GM03348 (cell line): ENCODE data around the gene FAM98C.
"Not testable (repeated sequence)": the region's sequence is repeated elsewhere in the genome, so short reads cannot be mapped to it uniquely, and the experiment has no call there.

Source experiments
- DNase-seq: peaks from one replicate; pipeline ENCODE4 v3.0.0; 2012; ENCODE audit warnings: low spot score

FAM98C gene

DNA sequence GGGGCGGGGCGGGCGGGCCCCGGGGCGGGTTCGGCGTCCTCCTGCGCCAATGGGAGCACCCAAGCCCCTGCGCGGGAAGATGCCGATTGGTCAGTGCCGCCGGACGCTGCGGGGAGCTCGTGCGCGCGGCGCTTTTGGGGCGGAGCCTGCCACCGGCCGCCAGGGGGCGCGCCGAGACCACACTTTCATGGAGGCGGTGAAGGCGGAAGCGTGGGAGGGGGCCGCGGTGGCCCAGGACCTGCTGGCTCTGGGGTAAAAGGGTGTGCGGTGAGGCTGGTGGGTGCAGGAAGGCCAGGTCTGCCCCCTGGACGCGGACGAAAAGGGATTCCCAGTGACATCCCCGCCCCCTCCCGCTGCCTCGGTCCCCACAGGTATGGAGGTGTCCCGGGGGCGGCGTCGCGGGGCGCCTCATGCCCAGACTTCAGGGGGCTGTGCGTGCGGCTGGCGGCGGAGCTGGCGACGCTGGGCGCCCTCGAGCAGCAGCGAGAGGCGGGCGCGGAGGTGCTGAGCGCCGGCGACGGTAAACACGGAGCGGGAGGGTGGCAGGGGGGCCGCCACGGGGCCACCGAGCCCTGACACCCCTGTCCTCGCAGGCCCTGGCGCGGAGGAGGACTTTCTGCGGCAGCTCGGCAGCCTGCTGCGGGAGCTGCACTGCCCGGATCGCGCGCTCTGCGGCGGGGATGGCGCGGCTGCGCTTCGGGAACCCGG lies at the start of gene FAM98C:
FAM98C (plus strand) TSS at position 127 of the 708 bp plus-strand sequence; CDS start at position 188, 61 bp downstream.
- DNase-seq: peak; percentile 100

DNA sequence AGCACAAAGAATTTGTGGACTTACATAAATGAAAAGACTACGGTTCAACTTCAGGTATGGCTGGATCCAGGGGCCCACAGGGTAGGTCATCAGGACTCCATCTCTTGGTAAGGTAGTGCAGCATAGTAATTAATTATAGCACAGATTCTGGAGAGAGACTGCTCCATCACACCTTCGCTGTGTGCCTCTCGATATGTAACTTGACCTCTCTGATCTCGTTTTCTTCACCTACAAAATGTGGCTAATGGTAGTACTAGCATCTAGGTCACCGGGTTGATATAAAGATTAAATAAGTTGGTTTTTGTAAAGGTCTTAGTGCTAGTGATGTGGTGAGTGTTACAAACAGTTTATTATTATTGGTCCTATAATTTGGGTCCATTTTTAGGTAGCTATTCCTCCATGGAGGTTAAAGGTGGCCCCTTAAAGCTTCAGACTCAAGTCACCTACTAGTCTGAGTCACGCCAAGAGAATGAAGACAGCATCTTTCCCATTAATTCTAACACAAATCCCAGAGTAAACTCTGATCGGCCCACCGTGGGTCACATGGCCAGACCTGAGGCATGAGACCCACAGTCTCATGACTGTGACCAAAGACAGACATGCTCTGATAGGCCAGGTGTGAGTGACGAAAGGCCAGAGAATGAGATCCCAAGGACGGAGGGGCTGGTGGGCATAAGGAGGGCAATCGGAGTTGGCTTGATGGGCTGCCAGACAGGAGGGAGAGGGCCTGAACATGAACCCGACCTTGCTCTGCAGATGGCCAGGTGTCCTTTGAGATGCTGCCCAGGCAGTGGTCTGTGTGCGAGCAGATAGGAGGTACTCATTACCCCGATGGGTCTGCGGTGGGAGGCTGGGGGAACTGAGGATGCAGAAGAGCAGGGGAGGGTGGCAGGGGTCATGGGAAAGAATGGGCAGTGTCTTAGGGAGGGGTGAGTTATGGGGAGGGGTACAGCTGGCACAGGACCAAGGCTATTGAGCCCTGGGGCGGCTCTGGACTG lies 46.9 kb upstream of the FAM98C start:
- DNase-seq: no peak

DNA sequence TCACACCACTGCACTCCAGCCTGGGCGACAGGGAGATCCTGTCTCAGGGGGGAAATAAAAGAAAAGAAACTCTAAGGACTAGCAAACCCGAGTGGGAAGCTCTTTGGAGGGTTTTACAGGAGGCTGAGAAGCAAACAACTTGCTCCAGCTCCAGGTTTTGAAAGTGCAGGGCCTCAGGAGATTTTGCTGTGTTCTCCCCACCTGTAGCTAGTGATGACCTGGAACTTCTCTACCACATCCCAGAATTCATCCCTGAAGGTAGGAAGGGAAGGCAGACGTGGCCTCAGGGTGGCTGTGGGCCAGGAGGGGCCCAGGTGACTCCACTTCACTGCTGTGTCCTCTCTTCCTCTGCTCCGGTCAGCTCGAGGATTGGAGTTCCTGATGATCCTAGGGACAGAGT lies 44.8 kb upstream of the FAM98C start:
- no peak for DNase-seq

DNA sequence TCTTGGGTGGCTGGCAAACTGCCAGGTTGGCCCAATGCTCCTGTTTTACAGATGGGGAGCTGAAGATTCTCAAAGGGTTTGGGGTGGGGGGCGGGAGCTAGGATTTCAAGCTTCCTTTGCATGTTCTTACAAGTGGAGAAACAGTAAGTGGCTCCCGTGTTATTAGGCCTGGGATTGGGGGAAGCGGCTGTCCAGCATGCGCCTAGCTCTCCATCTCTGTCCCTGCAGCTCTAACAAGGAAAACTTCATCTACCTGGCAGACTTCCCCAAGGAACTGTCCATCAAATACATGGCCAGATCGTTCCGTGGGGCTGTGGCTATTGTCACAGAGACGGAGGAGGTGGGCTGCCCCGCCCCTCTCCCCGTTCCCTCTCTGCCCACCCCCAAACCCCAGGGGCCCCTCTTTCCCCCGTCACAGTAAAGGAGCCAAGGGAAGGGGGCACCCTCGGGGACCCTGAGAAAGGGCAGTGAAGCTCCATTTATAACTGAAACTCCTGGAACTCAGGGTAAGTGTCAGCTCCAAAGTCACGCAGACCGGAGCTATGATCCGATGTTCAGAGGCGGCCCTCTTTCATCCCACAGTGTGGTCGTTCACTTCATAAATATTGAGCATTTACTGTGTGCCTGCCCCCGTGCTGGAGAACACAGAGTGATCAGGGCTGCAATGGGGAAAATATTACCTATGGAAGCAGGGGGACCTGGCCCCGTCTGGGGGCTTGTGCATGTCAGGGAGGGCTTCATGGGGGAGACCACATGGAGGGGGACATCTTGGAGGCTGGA lies 43.5 kb upstream of the FAM98C start:
- DNase-seq: no peak

DNA sequence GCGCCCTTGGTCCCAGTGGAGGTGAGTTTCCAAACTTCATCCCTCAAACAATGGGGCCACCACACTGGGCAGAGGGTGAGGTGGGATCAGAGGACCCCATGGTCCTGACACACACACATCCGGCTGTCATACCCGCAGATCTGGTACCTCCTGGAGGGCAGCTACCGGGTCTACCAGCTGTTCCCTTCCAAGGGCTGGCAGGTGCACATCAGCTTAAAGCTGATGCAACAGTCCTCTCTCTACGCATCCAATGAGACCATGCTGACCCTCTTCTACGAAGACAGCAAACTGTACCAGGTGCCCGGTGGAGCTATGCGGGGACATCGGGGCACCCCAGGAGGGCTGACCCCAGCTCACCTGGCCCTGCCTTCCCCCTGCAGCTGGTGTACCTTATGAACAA lies 42.5 kb upstream of the FAM98C start:
- no peak for DNase-seq

DNA sequence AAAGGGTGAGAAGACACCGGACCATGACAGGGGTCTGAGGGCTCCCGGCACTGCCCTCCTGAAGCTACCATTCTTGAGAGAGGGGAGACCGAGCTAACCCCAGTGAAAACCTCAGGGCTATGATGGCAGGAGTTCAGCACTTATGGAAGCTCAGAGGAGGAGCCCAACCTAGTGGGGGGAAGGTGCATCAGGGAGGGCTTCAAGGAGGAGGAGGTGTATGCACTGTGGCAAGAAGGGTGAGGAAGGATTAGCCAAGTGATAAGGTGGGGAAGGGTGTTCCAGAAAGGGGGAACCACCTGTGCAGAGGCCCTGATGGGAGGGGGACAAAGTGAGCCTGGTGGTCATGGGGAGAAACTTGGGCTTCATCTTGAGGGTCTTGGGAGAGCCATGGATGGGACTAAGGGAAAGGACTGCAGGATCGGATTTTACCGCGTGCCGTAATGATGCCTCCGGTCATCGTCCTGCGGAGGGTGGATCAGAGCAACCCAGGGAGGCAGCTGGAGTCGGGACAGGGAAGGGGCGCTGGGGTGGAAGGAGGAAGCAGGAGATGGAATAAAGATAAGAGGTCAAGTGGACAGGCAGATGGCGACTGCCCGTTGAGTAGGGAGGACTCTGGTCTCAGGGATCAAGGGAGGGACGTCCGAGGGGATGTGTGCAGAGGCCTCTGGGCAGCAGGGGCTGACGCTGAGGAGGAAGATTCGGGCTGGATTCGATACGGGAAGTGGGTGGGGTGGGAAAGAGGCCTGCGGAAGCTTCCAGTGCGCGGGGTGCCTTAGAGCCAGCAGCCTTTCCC lies 41.9 kb upstream of the FAM98C start:
- no peak for DNase-seq

DNA sequence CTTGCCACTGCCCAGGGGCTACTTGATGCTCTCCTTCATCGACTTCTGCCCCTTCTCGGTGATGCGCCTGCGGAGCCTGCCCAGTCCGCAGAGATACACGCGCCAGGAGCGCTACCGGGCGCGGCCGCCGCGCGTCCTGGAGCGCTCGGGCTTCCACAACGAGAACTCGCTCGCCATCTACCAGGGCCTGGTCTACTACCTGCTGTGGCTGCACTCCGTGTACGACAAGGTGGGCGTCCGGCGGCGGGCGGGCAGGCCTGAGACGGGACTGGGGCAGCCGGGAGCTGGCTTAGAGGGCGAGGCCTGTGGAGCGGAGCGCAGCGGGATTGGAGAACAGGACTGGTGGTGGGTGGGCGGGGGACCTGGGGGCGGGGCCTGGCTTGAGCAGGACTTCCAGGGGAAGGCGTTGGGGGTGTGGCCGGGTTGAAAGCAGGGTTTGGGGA lies 41.2 kb upstream of the FAM98C start:
- peak; percentile 93 for DNase-seq

DNA sequence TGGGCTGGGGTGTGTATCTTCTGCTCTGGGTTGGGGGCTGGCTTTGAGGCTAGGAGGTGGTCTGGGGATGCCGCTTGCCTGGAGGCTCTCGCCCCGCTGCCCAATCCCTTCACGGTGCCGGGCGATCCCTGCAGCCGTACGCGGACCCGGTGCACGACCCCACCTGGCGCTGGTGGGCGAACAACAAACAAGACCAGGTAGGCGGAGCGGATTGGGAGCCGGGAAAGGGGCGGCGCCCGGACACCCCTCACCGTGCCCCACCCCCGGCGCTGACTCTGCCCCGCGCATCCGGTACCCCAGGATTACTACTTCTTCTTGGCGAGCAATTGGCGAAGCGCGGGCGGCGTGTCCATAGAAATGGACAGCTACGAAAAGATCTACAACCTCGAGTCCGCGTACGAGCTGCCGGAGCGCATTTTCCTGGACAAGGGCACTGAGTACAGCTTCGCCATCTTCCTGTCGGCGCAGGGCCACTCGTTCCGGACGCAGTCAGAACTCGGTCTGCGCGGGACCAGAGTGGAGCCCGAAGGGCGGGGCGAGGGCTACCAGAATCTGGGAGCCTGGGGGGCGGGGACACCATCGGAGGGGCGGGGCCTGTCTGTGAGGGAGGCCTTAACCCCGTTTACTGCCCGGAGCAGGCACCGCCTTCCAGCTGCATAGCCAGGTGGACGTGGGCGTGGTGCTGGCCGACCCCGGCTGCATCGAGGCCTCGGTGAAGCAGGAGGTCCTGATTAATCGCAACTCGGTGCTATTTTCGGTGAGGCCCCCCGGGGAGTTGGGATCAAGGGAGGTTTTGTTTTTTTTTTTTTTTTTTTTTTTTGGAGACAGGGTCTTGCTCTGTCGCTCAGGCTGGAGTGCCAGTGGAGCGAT lies 40.6 kb upstream of the FAM98C start:
- peak; percentile 91 for DNase-seq

DNA sequence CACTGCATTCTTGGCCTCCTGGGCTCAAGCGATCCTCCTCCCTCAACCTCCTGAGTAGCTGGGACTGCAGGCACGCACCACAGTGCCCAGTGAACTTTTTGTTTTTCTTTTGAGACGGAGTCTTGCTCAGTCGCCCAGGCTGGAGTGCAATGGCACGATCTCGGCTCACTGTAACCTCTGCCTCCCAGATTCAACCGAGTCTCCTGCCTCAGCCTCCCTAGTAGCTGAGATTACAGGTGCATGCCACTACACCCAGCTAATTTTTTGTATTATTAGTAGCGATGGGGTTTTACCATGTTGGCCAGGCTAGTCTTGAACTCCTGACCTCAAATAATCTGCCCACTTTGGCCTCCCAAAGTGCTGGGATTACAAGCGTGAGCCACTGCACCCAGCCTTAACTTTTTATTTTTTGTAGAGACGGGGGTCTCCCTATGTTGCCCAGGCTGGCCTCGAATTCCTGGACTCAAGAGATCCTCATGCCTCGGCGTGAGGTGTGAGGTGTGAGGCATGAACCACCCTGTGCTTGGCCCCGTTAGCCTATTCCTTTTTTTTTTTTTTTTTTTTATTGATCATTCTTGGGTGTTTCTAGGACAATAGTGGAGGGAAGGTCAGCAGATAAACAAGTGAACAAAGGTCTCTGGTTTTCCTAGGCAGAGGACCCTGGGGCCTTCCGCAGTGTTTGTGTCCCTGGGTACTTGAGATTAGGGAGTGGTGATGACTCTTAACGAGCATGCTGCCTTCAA lies 39.8 kb upstream of the FAM98C start:
- not testable (repeated sequence) for DNase-seq

DNA sequence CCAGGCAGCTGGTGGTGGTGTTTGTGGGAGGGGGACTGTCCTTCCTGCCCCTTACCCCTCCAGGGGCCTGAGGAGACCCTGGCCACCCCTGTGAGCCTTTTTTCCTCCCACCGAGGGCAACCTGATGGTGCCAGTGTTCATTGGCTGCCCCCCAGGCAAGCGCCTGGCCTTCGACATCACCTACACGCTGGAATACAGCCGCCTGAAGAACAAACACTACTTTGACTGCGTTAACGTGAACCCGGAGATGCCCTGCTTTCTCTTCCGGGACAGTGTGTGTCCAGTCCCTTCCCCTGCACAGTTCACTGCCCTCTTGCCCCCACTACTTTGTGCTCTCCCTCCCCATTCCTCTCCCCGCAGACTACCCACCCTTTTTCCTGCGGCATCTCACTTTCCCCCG lies 35.9 kb upstream of the FAM98C start:
- DNase-seq: no peak

DNA sequence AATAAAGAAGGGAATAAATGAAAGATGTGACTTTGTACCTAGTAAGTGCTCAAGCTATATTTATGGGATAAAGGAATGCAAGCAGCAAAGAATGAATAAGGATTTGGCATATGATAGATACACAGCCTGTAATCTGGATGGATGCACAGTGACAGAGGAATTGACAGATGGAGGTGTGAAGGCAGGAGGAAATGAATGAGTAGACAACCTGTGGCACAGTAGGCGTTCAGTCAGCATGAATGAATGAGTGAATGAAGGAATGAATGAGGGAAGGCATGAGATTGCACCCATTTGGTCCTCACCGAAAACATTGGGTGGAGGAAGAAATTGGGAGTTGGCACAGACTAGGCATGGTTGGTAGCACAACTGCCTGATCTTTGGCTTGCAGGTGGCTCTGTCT lies 33.3 kb upstream of the FAM98C start:
- DNase-seq: no peak

DNA sequence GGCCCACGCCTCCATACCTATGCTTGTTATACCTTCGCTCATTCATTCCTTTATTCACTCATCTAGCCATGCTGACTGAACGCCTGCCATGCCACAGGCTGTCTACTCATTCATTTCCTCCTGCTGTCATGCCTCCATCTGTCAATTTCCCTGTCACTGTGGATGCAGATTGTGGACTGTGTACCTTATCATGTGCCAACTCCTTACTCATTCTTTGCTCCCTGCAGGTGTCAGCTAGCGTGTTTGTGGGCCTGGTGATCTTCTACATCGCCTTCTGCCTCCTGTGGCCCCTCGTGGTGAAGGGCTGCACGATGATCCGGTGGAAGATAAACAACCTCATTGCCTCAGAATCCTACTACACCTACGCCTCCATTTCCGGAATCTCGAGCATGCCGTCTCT lies 32.6 kb upstream of the FAM98C start:
- no peak for DNase-seq

DNA sequence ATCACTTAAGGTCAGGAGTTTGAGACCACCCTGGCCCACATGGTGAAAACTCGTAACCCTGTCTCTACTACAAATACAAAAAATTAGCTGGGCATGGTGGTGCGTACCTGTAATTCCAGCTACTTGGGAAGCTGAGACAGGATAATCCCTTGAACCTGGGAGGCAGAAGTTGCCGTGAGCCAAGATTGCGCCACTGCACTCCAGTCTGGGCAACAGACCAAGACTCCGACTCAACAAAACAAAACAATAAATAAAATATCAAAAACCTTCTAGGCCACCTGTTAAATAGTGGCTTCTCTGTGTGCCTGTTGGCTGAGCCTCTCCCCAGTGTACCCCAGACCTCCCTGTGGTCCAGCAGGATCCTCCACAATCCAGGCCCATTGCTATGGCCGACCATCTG lies 31.8 kb upstream of the FAM98C start:
- DNase-seq: no peak

DNA sequence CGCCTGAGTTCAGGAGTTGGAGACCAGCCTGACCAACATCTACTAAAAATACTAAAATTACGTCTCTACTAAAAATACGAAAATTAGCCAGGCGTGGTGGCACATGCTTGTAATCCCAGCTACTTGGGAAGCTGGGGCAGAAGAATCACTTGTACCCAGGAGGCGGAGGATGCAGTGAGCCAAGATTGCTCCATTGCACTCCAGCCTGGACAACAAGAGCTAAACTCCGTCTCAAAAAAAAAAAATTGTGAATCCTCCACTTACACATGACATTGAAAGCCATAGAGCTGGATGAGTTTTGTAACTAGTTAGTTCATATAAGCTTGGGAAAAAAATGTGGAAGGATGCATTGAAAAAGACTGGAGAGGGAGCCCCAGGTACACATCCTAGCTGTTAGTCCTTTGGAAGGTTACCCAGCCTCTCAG lies 29.0 kb upstream of the FAM98C start:
- DNase-seq: no peak

DNA sequence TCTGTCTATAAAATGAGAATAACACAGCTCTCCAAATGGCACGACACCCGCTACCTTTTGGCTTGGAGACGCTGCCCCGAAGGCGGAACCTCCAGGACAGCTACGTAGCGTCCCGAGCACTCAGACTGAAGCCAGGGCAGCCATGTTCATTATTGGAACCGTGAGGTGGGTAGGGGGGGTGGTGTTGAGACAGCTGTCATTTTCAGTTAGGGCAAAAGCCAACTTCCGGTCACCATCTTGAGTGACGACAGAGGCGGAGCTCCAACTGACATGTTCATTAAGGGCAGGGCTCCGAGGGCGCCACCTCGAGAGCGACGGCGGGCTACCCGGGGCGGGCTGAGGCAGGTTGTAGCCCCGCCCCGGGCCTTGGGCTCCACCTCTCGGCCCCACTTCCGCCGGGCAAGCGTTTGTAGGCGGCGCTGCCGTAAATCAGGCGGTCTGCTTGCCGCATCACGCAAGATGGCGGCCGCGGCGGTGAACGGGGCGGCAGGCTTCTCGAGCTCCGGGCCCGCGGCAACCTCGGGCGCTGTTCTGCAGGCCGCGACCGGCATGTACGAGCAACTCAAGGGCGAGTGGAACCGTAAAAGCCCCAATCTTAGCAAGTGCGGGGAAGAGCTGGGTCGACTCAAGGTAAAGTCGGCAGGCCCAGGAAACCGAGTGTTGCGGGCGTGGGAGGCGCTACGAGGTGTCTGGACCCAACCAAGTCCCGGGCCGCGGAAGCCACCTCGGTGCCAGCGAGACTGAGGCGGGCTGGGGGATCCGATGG lies 28.4 kb upstream of the FAM98C start, which contains the start of gene PSMD8:
PSMD8 (plus strand) TSS at position 240 of the 766 bp plus-strand sequence; CDS start at position 271, 31 bp downstream.
- DNase-seq: peak; percentile 98

DNA sequence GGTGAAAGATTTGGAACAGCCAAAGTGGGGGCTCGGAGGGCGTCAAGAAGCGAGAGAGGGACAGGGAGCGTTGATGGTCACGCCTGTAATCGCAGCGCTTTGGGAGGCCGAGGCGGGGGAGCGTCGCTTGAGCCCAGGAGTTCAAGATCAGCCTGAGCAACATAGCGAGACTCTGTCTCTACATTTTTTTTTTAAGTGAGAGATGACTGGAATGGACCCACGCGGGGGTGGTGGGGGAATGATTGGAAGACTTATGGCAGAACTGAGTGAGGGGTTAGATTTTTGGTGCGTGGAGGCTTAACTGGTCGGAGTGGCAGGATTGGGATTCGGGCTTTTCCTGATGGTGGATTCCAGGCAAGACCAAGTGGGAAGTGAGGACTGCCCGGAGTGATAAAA lies 27.8 kb upstream of the FAM98C start:
- DNase-seq: no peak

DNA sequence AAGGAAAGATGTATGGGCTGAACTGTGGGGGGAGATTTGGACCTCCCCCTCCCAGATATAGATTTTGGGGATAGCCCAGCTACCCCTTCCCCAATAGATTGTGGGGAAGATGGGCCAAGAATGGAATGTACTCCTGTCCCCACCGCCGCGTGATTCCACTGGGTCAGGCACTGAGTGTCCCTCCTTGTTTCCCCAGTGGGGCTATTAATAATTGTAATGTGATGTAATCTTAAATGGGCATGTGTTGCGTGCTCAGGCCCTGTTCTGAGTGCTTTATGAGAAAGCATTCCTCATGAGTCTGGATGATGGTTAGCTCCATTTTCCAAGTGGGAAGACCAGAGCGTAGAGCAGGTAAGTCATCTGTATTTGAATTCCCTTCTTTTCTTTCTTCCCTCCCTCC lies 27.1 kb upstream of the FAM98C start:
- DNase-seq: peak; percentile 68

DNA sequence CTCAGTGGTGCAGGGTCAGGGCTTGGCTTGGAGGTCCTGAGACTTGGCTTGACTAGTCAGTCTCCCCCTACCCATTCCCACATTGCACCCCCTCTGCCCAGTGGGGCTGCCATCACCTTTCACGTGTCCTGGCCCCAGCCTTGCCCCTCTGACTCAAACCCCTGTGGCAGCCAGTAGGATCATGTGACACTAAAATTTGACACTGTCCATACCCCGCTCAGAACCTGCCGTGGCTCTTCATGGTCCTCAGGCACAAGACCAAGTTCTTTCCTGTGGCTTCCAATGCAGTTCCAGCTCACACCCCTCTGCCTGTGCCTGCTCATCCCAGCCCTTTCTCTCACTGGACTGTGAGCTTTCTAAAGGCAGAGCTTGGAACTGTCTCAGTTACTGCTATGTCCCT lies 26.3 kb upstream of the FAM98C start:
- no peak for DNase-seq

DNA sequence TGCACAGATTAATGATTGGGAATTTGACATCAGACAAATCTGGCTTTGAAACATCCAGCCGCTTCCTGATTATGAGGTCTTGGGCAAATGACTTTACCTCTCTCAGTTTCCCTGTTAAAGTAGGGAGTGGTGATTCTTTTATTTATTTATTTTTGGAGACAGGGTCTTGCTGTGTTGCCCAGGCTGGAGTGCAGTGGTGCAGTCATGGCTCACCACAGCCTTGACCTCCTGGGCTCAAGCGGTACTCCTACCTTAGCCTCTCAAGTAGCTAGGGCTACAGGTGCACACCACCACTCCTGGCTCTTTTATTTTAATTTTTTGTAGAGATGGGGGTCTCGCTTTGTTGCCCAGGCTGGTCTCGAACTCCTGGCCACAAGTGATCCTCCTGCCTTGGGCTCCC lies 25.8 kb upstream of the FAM98C start:
- DNase-seq: no peak
